Measurements from ENCODE around the gene NEDD4.

GRCh38 chr15:55914446-55914845 is 79.0 kb downstream of the NEDD4 start:
- TF ChIP-seq CTCF (optimal IDR thresholded peaks at IDR 0.05 in 1 of 3, IDR thresholded peaks at IDR 0.05 in 1 of 3, conservative IDR thresholded peaks at IDR 0.05 in 1 of 3; ENCODE audit: extremely low read depth in 1 of 3, insufficient read depth in 2 of 3, low read length in 3 of 3) (no peak), EZH2 (IDR thresholded peaks at IDR 0.05; ENCODE audit: low read length) (no peak)

All from keratinocyte (primary cell).